ENCODE data around the gene PPIB.

DNA sequence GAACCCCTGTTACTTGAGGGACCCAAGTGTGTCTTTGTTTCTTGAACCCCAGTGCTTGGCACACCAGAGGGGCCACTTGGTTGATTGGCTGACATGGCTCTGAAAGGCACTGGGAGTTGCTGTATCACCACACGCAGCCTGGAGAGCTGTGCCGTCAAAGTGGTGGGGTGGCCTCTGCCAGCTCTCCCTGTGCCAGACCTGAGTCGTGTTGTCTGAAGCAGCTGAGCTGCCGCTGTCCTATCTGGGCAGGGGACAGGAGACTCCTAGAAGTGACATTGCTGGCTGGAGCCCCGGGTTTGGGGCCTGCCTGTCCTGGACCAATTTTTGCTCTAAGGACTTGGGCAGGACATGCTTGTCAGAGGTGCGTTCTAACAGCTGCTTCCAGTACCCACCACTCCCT lies 16.8 kb downstream of the PPIB start:
- TF ChIP-seq CHD2 (IDR thresholded peaks at IDR 0.05; ENCODE audit: low read length, partially characterized antibody) (no peak), MAFK (IDR thresholded peaks at IDR 0.05; ENCODE audit: partially characterized antibody) (no peak), SREBF2 (IDR thresholded peaks at IDR 0.05) (no peak), RCOR1 (IDR thresholded peaks at IDR 0.05; ENCODE audit: low read depth, low read length) (no peak), JUNB (IDR thresholded peaks at IDR 0.05) (no peak)
- TF ChIP-seq, protein P1, sequence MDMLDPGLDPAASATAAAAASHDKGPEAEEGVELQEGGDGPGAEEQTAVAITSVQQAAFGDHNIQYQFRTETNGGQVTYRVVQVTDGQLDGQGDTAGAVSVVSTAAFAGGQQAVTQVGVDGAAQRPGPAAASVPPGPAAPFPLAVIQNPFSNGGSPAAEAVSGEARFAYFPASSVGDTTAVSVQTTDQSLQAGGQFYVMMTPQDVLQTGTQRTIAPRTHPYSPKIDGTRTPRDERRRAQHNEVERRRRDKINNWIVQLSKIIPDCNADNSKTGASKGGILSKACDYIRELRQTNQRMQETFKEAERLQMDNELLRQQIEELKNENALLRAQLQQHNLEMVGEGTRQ (IDR thresholded peaks at IDR 0.05): no peak
- TF ChIP-seq, protein P2, sequence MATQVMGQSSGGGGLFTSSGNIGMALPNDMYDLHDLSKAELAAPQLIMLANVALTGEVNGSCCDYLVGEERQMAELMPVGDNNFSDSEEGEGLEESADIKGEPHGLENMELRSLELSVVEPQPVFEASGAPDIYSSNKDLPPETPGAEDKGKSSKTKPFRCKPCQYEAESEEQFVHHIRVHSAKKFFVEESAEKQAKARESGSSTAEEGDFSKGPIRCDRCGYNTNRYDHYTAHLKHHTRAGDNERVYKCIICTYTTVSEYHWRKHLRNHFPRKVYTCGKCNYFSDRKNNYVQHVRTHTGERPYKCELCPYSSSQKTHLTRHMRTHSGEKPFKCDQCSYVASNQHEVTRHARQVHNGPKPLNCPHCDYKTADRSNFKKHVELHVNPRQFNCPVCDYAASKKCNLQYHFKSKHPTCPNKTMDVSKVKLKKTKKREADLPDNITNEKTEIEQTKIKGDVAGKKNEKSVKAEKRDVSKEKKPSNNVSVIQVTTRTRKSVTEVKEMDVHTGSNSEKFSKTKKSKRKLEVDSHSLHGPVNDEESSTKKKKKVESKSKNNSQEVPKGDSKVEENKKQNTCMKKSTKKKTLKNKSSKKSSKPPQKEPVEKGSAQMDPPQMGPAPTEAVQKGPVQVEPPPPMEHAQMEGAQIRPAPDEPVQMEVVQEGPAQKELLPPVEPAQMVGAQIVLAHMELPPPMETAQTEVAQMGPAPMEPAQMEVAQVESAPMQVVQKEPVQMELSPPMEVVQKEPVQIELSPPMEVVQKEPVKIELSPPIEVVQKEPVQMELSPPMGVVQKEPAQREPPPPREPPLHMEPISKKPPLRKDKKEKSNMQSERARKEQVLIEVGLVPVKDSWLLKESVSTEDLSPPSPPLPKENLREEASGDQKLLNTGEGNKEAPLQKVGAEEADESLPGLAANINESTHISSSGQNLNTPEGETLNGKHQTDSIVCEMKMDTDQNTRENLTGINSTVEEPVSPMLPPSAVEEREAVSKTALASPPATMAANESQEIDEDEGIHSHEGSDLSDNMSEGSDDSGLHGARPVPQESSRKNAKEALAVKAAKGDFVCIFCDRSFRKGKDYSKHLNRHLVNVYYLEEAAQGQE (IDR thresholded peaks at IDR 0.05): no peak
- TF ChIP-seq, protein P3, sequence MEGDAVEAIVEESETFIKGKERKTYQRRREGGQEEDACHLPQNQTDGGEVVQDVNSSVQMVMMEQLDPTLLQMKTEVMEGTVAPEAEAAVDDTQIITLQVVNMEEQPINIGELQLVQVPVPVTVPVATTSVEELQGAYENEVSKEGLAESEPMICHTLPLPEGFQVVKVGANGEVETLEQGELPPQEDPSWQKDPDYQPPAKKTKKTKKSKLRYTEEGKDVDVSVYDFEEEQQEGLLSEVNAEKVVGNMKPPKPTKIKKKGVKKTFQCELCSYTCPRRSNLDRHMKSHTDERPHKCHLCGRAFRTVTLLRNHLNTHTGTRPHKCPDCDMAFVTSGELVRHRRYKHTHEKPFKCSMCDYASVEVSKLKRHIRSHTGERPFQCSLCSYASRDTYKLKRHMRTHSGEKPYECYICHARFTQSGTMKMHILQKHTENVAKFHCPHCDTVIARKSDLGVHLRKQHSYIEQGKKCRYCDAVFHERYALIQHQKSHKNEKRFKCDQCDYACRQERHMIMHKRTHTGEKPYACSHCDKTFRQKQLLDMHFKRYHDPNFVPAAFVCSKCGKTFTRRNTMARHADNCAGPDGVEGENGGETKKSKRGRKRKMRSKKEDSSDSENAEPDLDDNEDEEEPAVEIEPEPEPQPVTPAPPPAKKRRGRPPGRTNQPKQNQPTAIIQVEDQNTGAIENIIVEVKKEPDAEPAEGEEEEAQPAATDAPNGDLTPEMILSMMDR (IDR thresholded peaks at IDR 0.05): no peak
